Central memory CD8-positive, alpha-beta T cell (primary cell): ENCODE measurements around the gene ARL10.
"Not testable (repeated sequence)": the region's sequence is repeated elsewhere in the genome, so short reads cannot be mapped to it uniquely, and the experiment has no call there.

Source experiments
- ATAC-seq: fragments of 150-1000 bp; cut with Tn5 transposase; replicated peaks from 2 replicates; pipeline ENCODE4 v1.10.0; 2022; ENCODE audit warnings: mild to moderate bottlenecking, moderate FRiP score, moderate number of reproducible peaks; ENCODE audit not compliant: poor library complexity, severe bottlenecking; ENCODE audit errors: extremely low read depth
- DNase-seq, 2 donors: peaks; one replicate each; pipeline ENCODE4 v3.0.0; 2021; ENCODE audit warnings: low spot score in 2 of 2
- H3K27ac Mint-ChIP-seq: one replicate; pipeline ENCODE4 v1.8.0; 2022; ENCODE audit warnings: low read depth, mild to moderate bottlenecking, moderate library complexity, mixed read lengths
- H3K27me3 Mint-ChIP-seq: one replicate; pipeline ENCODE4 v1.8.0; 2022; ENCODE audit warnings: mixed read lengths
- H3K36me3 Mint-ChIP-seq: one replicate; pipeline ENCODE4 v1.8.0; 2022; ENCODE audit warnings: mild to moderate bottlenecking, moderate library complexity, mixed read lengths; ENCODE audit not compliant: insufficient read depth
- H3K4me1 Mint-ChIP-seq: one replicate; pipeline ENCODE4 v1.8.0; 2022; ENCODE audit warnings: mixed read lengths
- H3K4me3 Mint-ChIP-seq: one replicate; pipeline ENCODE4 v1.8.0; 2022; ENCODE audit warnings: mild to moderate bottlenecking, moderate library complexity, mixed read lengths
- H3K9me3 Mint-ChIP-seq: one replicate; pipeline ENCODE4 v1.8.0; 2022; ENCODE audit warnings: mixed read lengths

The ARL10 gene

DNA sequence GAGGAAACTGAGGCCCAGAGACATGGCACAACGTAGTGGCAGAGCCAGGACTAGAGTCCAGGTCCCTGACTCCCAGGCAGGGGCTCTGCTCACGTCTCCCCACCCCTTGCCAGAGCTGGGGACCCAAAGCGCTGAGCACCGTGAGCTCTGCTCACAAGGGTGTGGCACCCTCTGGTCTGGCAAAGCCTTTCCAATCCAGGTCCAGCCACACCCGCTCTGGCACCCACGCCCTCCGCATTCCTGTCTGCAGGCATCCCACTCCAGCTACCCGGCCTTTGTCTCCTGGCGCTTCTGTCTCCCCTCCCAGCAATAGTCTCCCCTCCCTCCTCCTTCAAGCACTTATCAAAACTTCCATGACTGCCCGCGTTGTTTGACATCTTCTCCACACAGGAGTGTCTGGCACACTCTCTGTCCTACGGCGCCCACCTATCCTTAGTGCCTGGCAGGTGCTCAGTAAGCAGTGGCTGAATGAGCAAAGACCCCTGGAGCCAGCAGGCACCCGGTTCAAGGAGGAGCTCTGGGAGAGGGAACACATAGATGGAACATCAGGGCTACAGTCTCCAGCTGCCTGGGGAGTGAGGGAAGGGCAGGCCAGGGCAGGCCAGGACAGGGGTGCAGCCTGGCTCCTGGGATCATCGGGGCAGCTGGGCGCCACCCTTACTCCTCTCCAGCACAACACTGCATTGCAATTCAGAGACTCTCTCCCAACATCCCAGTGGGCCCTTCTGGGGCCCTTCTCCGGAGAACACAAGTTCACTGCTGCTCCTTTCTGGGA lies 35.3 kb downstream of the ARL10 start:
- DNase-seq (no peak), ATAC-seq (no peak)
- H3K27ac Mint-ChIP-seq, result no peak overlapping the region
- no peaks in the 10 kb centered on the region for H3K9me3 Mint-ChIP-seq
- peaks cover 10% of the 10 kb centered on the region for H3K36me3 Mint-ChIP-seq
- H3K27me3 Mint-ChIP-seq, result no peaks in the 10 kb centered on the region
- no peak overlapping the region for H3K4me3 Mint-ChIP-seq
- H3K4me1 Mint-ChIP-seq, result peaks cover 8% of the 10 kb centered on the region

DNA sequence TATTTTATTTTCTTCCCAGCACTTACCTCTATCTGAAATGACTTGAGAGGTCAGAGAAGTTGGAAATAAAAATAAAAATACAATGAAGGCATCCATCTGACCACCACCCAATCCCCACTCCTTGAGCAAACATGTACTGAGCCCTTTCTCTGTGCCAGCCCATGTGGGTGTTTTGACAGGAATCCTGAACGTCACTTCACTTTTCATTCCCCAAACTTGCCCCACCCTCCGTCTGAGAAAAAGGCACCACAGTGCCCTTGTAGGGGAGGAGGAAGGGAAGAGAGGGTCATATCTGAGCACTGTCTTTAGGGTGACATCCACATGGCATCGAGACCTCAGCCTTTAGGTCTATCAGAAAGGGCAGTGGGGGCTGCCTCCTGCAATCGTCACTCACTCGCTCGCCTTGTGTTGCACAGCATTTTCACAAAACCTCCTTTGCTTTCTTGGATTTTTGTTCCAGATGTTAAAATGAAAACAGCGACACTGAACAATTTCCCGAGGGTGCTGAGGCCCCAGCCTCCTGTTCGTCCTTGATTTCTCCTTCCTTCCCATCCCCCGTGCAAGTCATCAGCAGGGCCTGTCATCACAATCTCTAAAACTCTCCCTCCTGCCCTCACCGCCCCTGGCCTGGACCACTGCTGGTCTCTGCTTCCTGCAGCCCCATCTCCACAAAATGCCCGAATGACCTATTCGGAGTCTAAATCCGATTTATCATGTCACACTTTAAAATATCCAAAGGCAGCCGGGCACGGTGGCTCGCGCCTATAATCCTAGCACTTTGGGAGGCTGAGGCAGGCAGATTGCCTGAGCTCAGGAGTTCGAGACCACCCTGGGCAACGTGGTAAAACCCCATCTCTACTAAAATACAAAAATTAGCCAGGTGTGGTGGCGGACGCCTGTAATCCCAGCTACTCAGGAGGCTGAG lies 36.3 kb downstream of the ARL10 start:
- no peak overlapping the region for H3K27ac Mint-ChIP-seq
- no peak for DNase-seq
- no peaks in the 10 kb centered on the region for H3K9me3 Mint-ChIP-seq

GRCh38 chr5:176405656-176406435 lies 40.6 kb downstream of the ARL10 start:
- Mint-ChIP-seq H3K27ac (no peak overlapping the region), H3K9me3 (no peaks in the 10 kb centered on the region), H3K4me3 (no peak overlapping the region), H3K4me1 (peaks cover 5% of the 10 kb centered on the region), H3K27me3 (no peaks in the 10 kb centered on the region), H3K36me3 (peaks cover 15% of the 10 kb centered on the region)
- DNase-seq (no peak), ATAC-seq (no peak)

More for the DNA sequence above, 36.3 kb downstream of the ARL10 start:
- no peak for ATAC-seq
- Mint-ChIP-seq H3K36me3 (peaks cover 14% of the 10 kb centered on the region), H3K4me3 (no peak overlapping the region), H3K27me3 (no peaks in the 10 kb centered on the region), H3K4me1 (peaks cover 8% of the 10 kb centered on the region)

DNA sequence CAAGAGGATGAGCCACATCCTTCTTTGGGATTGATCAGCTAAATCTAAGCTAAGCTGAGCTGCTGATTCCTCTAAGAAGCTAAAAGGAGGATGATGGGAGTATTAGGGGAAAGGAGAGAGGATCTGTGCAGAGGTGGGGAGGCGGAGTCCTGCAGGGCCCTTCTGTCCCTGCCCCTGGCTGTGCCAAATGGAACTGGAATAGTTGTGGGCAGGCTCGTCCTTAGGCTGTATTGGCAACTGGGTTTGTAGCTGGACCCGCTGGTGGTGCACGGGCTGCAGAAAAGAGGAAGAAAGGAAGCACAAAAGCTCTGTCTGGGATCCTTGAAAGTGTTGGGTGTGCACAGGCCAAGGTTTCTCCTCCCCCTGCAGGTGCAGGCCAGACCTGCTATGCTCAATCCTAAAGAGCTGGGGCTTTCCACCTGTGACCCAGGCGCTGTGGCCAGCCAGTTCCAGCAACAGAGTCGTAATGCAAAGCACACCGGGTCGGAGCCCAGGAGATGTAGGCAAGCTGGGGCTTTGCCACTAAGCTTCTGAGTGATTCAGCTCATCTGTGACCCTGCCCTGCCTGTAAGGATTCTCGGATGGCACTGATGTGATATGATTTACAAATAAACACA lies 41.3 kb downstream of the ARL10 start:
- Mint-ChIP-seq H3K4me1 (peaks cover 10% of the 10 kb centered on the region), H3K4me3 (no peak overlapping the region), H3K36me3 (peaks cover 18% of the 10 kb centered on the region), H3K27me3 (no peaks in the 10 kb centered on the region), H3K9me3 (no peaks in the 10 kb centered on the region), H3K27ac (no peak overlapping the region)
- DNase-seq (no peak), ATAC-seq (no peak)

GRCh38 chr5:176407456-176408251 lies 42.4 kb downstream of the ARL10 start:
- H3K27ac Mint-ChIP-seq, result no peak overlapping the region
- DNase-seq, result no peak
- H3K27me3 Mint-ChIP-seq, result no peaks in the 10 kb centered on the region
- H3K4me1 Mint-ChIP-seq, result peaks cover 19% of the 10 kb centered on the region
- no peak overlapping the region for H3K4me3 Mint-ChIP-seq
- peaks cover 18% of the 10 kb centered on the region for H3K36me3 Mint-ChIP-seq
- H3K9me3 Mint-ChIP-seq, result no peaks in the 10 kb centered on the region
- ATAC-seq, result no peak

DNA sequence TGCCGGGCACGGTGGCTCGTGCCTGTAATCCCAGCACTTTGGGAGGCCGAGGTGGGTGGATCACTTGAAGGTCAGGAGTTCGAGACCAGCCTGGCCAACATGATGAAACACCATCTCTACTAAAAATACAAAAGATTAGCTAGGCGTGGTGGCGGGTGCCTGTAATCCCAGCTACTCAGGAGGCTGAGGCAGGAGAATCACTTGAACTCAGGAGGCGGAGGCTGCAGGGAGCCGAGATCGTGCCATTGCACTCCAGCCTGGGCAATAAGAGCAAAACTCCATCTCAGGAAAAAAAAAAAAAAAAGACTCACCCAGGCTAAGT lies 42.9 kb downstream of the ARL10 start:
- H3K4me3 Mint-ChIP-seq, H3K27me3 Mint-ChIP-seq, ATAC-seq, H3K9me3 Mint-ChIP-seq, H3K27ac Mint-ChIP-seq, DNase-seq: not testable (repeated sequence)
- peaks cover 18% of the 10 kb centered on the region for H3K36me3 Mint-ChIP-seq
- peaks cover 25% of the 10 kb centered on the region for H3K4me1 Mint-ChIP-seq

DNA sequence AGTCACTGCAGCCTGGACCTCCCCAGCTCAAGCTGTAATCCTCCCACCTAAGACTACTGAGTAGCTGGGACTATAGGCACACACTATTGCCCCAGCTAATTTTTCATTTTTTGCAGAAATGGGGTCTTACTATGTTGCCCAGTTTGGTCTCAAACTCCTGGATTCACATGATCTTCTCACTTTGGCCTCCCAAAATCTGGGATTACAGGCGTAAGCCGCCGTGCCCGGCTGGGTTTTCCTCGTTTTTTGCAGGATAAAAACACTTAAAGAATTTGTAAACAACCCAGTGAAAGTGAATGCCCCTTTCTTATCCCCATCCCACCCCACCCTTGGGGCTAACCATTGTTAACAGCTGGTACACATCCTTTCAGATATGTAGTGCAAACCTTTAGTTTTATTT lies 43.3 kb downstream of the ARL10 start:
- peaks cover 28% of the 10 kb centered on the region for H3K4me1 Mint-ChIP-seq
- H3K36me3 Mint-ChIP-seq, result peaks cover 20% of the 10 kb centered on the region
- H3K27me3 Mint-ChIP-seq, result no peaks in the 10 kb centered on the region
- ATAC-seq, result no peak
- DNase-seq, result no peak
- no peak overlapping the region for H3K4me3 Mint-ChIP-seq
- H3K27ac Mint-ChIP-seq, result no peak overlapping the region
- H3K9me3 Mint-ChIP-seq, result no peaks in the 10 kb centered on the region

GRCh38 chr5:176409765-176410164 lies 44.5 kb downstream of the ARL10 start:
- Mint-ChIP-seq H3K27ac (no peak overlapping the region), H3K4me3 (no peak overlapping the region), H3K36me3 (peaks cover 22% of the 10 kb centered on the region), H3K9me3 (no peaks in the 10 kb centered on the region), H3K27me3 (no peaks in the 10 kb centered on the region), H3K4me1 (peaks cover 40% of the 10 kb centered on the region)
- DNase-seq (no peak), ATAC-seq (no peak)

DNA sequence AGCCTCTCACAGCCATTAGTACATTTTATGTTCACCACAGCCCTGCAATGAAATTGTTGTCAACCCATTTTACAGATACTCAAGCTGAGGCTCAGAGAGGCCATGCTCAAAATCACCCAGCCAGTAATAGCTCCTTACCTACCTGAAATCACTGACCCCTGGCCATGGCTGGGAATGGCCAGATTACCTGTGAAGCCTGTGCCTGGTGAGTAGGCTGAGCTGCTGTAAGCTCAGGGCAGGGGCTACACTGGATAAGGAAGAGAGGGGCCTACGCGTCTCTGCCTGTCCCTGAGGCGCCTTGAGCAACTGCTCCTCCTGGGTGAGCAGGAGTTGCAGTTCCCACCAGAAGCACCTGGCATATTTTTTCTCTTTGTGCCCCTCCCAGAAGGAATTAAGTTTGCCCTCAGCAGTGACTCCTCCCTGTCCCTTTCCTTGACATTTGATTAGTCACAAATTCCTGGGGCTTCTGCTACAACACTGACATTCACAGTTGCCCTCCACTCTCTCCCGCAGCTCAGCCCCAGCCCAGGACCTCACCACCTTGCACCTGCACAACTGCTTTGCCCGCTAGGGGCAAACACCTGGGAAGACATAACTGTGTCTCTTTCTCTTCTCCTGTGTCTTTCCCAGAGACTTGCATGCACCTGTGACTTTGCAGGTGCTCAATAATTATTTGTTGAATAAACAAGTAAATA lies 45.3 kb downstream of the ARL10 start:
- Mint-ChIP-seq H3K27me3 (no peaks in the 10 kb centered on the region), H3K9me3 (no peaks in the 10 kb centered on the region), H3K4me1 (peaks cover 49% of the 10 kb centered on the region), H3K4me3 (no peak overlapping the region), H3K36me3 (peaks cover 27% of the 10 kb centered on the region), H3K27ac (no peak overlapping the region)
- no peak for ATAC-seq
- no peak for DNase-seq

- no peak overlapping the region for H3K4me3 Mint-ChIP-seq
- ATAC-seq (no peak), DNase-seq (no peak)
- peaks cover 58% of the 10 kb centered on the region for H3K4me1 Mint-ChIP-seq
- no peaks in the 10 kb centered on the region for H3K9me3 Mint-ChIP-seq
- no peaks in the 10 kb centered on the region for H3K27me3 Mint-ChIP-seq
- peak overlapping the region; percentile 71 for H3K27ac Mint-ChIP-seq
- H3K36me3 Mint-ChIP-seq, result peaks cover 22% of the 10 kb centered on the region
Observed at GRCh38 chr5:176412517-176413254, 47.4 kb downstream of the ARL10 start.

- Mint-ChIP-seq H3K4me3 (no peak overlapping the region), H3K4me1 (peaks cover 58% of the 10 kb centered on the region), H3K27me3 (no peaks in the 10 kb centered on the region)
Observed at GRCh38 chr5:176413255-176413565, 47.9 kb downstream of the ARL10 start.

More at GRCh38 chr5:176413255-176413565, 47.9 kb downstream of the ARL10 start:
- peaks cover 22% of the 10 kb centered on the region for H3K36me3 Mint-ChIP-seq
- no peak for DNase-seq
- H3K9me3 Mint-ChIP-seq, result no peaks in the 10 kb centered on the region
- no peak for ATAC-seq
- H3K27ac Mint-ChIP-seq, result no peak overlapping the region
